ENCODE results near the gene RBM20. TPM values are rescaled to one million over a fixed set of nuclear protein-coding genes. Genes with fewer than 3 reads are reported as not detected.
"Not testable (repeated sequence)": the region's sequence is repeated elsewhere in the genome, so short reads cannot be mapped to it uniquely, and the experiment has no call there.

Gene RBM20
- polyA plus RNA-seq, 3 donors: not detected

DNA sequence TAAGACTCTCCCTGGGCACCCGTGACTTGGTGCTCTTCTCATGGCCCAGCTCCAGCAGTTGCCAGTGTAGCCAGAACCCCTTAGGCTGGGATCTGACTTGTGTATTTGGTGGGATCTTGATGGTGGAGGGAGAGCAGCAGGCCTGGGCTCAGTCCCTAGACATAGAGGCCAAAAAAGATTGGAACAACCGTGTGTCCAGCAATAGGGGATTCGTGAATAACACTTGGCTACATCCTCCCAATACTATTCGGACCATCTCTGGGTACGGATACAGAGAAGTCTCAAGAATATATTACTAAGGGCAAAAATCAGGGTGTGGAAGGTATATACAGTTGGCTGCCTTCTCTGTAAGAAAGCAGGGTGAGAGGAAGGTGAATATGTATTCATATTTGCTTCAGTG lies 17.2 kb downstream of the RBM20 start:
- TF ChIP-seq, protein P1, sequence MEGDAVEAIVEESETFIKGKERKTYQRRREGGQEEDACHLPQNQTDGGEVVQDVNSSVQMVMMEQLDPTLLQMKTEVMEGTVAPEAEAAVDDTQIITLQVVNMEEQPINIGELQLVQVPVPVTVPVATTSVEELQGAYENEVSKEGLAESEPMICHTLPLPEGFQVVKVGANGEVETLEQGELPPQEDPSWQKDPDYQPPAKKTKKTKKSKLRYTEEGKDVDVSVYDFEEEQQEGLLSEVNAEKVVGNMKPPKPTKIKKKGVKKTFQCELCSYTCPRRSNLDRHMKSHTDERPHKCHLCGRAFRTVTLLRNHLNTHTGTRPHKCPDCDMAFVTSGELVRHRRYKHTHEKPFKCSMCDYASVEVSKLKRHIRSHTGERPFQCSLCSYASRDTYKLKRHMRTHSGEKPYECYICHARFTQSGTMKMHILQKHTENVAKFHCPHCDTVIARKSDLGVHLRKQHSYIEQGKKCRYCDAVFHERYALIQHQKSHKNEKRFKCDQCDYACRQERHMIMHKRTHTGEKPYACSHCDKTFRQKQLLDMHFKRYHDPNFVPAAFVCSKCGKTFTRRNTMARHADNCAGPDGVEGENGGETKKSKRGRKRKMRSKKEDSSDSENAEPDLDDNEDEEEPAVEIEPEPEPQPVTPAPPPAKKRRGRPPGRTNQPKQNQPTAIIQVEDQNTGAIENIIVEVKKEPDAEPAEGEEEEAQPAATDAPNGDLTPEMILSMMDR (IDR thresholded peaks at IDR 0.05): no peak
- H3K36me3 ChIP-seq (replicated peaks in 1 of 2; ENCODE audit: control insufficient read depth in 1 of 2, insufficient read depth in 2 of 2, low read length in 2 of 2): no peaks in the 10 kb centered on the region
- Mint-ChIP-seq H3K27ac (no peak overlapping the region), H3K4me1 (peaks cover 13% of the 10 kb centered on the region), H3K9me3 (peaks cover 0 to 4% (median 3%) of the 10 kb centered on the region in 7 donors), H3K4me3 (no peak overlapping the region), H3K27me3 (ENCODE audit: low read depth in 3 of 3) (peaks cover 9 to 14% (median 10%) of the 10 kb centered on the region in 3 donors), H3K36me3 (no peaks in the 10 kb centered on the region)
- WGBS (ENCODE audit: insufficient coverage): 71% methylated on average over 1 of the region's 5 CpGs
- H3K4me1 ChIP-seq (ENCODE audit: control insufficient read depth in 1 of 2, insufficient read depth in 2 of 2, low read length in 2 of 2): no peaks in the 10 kb centered on the region
- no peak overlapping the region for H3K4me2 ChIP-seq (replicated peaks; ENCODE audit: extremely low read depth, low read length, poor library complexity, severe bottlenecking)
- H3K27ac ChIP-seq (ENCODE audit: low read depth in 1 of 2, low read length in 2 of 2): no peak overlapping the region
- no peak for DNase-seq
- no peaks in the 10 kb centered on the region for H3K9me3 ChIP-seq (replicated peaks in 1 of 2; ENCODE audit: control insufficient read depth in 1 of 2, insufficient read depth in 1 of 2, low read length in 2 of 2)
- H3K79me2 ChIP-seq (ENCODE audit: insufficient read depth, low read length): no peaks in the 10 kb centered on the region
- intact Hi-C loops (cut with micrococcal nuclease): no loop called here
- no peaks in the 10 kb centered on the region for H4K20me1 ChIP-seq (ENCODE audit: insufficient read depth, low read length)
- H3K27me3 ChIP-seq (ENCODE audit: control insufficient read depth in 2 of 2, insufficient read depth in 2 of 2, low read length in 2 of 2): no peaks in the 10 kb centered on the region
- H3K9ac ChIP-seq (ENCODE audit: insufficient read depth, low read length, poor library complexity, severe bottlenecking): no peak overlapping the region
- no peak overlapping the region for H3K4me3 ChIP-seq (replicated peaks in 1 of 3; ENCODE audit: low read depth in 2 of 3, low read length in 3 of 3)
- no peak overlapping the region for H2AFZ ChIP-seq (ENCODE audit: insufficient read depth, low read depth, low read length, poor library complexity, severe bottlenecking)

DNA sequence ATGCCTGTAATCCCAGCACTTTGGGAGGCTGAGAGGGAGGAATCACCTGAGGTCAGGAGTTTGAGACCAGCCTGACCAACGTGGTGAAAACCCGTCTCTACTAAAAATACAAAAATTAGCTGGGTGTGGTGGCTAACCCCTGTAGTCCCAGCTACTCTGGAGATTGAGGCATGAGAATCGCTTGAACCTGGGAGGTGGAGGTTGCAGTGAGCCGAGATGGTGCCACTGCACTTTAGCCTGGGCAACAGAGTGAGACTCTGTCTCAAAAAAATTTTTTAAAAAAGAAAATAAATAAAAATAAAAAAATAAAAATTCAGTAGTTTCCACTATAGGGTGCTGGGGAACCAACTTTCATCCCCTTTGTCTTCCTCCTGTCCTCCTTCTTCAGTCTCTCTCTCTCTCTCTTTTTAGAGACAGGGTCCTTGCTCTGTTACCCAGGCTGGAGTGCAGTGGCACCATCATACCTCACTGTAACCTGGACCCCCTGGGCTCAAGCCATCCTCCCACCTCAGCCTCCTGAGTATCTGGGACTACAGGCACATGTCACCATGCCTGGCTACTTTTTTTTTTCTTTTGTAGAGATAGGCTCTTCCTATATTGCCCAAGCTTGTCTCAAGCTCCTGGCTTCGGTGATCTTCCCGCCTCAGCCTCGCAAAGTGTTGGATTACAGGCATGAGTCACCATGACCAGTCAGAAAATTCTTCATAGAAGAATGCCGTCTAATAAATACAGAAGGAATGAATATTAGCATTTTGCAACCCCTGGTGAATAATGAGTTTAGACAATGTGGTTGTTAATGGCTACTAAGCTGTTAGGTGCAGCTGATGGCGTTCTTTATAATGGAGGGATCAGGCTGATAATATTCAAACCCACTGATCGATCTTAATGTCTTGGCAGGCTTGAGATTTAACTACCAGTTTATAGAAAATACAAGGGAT lies 20.6 kb downstream of the RBM20 start:
- peaks cover 0 to 2% of the 10 kb centered on the region in 2 donors for H3K27me3 ChIP-seq (ENCODE audit: control insufficient read depth in 2 of 2, insufficient read depth in 2 of 2, low read length in 2 of 2)
- Mint-ChIP-seq H3K27me3 (ENCODE audit: low read depth in 3 of 3) (peaks cover 8 to 23% (median 16%) of the 10 kb centered on the region in 3 donors), H3K27ac (peak overlapping the region in 2 of 7 donors; percentile 41 to 63), H3K36me3 (no peaks in the 10 kb centered on the region), H3K4me3 (no peak overlapping the region), H3K9me3 (peaks cover 0 to 1% (median under 1%) of the 10 kb centered on the region in 7 donors), H3K4me1 (peaks cover 10% of the 10 kb centered on the region)
- TF ChIP-seq, protein P1 (IDR thresholded peaks at IDR 0.05): no peak
- DNase-seq: peak in 2 of 3 donors; percentile 52 to 57
- H4K20me1 ChIP-seq (ENCODE audit: insufficient read depth, low read length): no peaks in the 10 kb centered on the region
- H3K4me2 ChIP-seq (replicated peaks; ENCODE audit: extremely low read depth, low read length, poor library complexity, severe bottlenecking): no peak overlapping the region
- no peaks in the 10 kb centered on the region for H3K79me2 ChIP-seq (ENCODE audit: insufficient read depth, low read length)
- no peaks in the 10 kb centered on the region for H3K9me3 ChIP-seq (replicated peaks in 1 of 2; ENCODE audit: control insufficient read depth in 1 of 2, insufficient read depth in 1 of 2, low read length in 2 of 2)
- H3K27ac ChIP-seq (ENCODE audit: low read depth in 1 of 2, low read length in 2 of 2): no peak overlapping the region
- no peaks in the 10 kb centered on the region for H3K4me1 ChIP-seq (ENCODE audit: control insufficient read depth in 1 of 2, insufficient read depth in 2 of 2, low read length in 2 of 2)
- H3K4me3 ChIP-seq (replicated peaks in 1 of 3; ENCODE audit: low read depth in 2 of 3, low read length in 3 of 3): no peak overlapping the region
- no peak overlapping the region for H3K9ac ChIP-seq (ENCODE audit: insufficient read depth, low read length, poor library complexity, severe bottlenecking)
- H3K36me3 ChIP-seq (replicated peaks in 1 of 2; ENCODE audit: control insufficient read depth in 1 of 2, insufficient read depth in 2 of 2, low read length in 2 of 2): no peaks in the 10 kb centered on the region
- intact Hi-C loops (cut with micrococcal nuclease): no loop called here
- no CpG with 5 or more reads among the region's 10 CpGs for WGBS (ENCODE audit: insufficient coverage)
- no peak overlapping the region for H2AFZ ChIP-seq (ENCODE audit: insufficient read depth, low read depth, low read length, poor library complexity, severe bottlenecking)

DNA sequence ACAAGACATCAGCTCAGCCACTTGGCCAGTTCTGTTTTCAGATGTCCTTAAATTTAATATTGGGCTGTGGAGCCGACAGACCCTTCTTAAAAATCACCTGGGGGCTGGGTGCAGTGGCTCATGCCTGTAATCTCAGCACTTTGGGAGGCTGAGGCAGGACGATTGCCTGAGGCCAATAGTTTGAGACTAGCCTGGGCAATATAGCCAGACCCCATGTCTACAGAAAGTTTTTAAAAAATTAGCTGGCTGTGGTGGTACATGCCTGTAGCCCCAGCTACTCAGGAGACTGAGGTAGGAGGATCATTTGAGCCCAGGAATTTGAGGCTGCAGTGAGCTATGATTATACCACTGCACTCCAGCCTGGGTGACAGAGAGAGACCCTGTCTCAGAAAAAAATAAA lies 22.1 kb downstream of the RBM20 start:
- H3K4me3 Mint-ChIP-seq; H3K27ac Mint-ChIP-seq; H3K36me3 Mint-ChIP-seq; H3K4me3 ChIP-seq (replicated peaks in 1 of 3; ENCODE audit: low read depth in 2 of 3, low read length in 3 of 3); H3K4me1 ChIP-seq (ENCODE audit: control insufficient read depth in 1 of 2, insufficient read depth in 2 of 2, low read length in 2 of 2); H3K79me2 ChIP-seq (ENCODE audit: insufficient read depth, low read length); H3K27me3 ChIP-seq (ENCODE audit: control insufficient read depth in 2 of 2, insufficient read depth in 2 of 2, low read length in 2 of 2); H3K36me3 ChIP-seq (replicated peaks in 1 of 2; ENCODE audit: control insufficient read depth in 1 of 2, insufficient read depth in 2 of 2, low read length in 2 of 2); H4K20me1 ChIP-seq (ENCODE audit: insufficient read depth, low read length); H3K4me2 ChIP-seq (replicated peaks; ENCODE audit: extremely low read depth, low read length, poor library complexity, severe bottlenecking); intact Hi-C loops (cut with micrococcal nuclease); H2AFZ ChIP-seq (ENCODE audit: insufficient read depth, low read depth, low read length, poor library complexity, severe bottlenecking); H3K9ac ChIP-seq (ENCODE audit: insufficient read depth, low read length, poor library complexity, severe bottlenecking); H3K9me3 ChIP-seq (replicated peaks in 1 of 2; ENCODE audit: control insufficient read depth in 1 of 2, insufficient read depth in 1 of 2, low read length in 2 of 2); H3K9me3 Mint-ChIP-seq; H3K27ac ChIP-seq (ENCODE audit: low read depth in 1 of 2, low read length in 2 of 2); DNase-seq: not testable (repeated sequence)
- 86% methylated on average over 1 of the region's 2 CpGs for WGBS (ENCODE audit: insufficient coverage)
- Mint-ChIP-seq H3K27me3 (ENCODE audit: low read depth in 3 of 3) (peaks cover 8 to 22% (median 18%) of the 10 kb centered on the region in 3 donors), H3K4me1 (peaks cover 10% of the 10 kb centered on the region)

Measured in CD14-positive monocyte (primary cell).